Measurements from ENCODE around the gene MPP3. TPM values are rescaled to one million over a fixed set of nuclear protein-coding genes. Genes with fewer than 3 reads are reported as not detected.

MPP3 gene
- total and polyA plus RNA-seq, 9 of the 15 experiments (the other 6 are each of a cell fraction or from before 2014, with no cell fraction given), result 0.41 to 10.4 (median 4.5) TPM

DNA sequence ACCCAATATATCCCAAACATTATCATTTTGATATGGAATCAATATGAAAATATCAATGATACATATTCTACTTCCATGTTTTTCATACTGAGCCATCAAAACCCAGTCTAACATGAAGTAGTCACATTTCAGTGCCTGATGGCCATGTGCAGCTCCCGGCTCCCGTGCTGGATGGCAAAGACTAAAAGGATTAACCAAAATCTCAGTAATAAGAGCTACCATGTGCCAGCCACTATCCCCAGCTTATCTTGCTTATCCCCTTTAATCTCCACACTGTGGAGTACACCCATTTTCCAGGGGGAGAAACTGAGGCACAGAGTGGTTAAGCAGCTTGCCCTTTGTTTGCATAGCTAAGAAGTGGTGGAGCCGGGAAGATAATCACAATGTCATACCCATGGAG is 23.2 kb upstream of the MPP3 start:
- no peaks in the 10 kb centered on the region for H3K9me3 ChIP-seq (replicated peaks; ENCODE audit: control insufficient read depth, insufficient read depth, low read depth, low read length)
- no peak overlapping the region for H3K4me3 ChIP-seq
- WGBS (ENCODE audit: insufficient coverage, low coverage, missing lambda C conversion rate), result 1% methylated on average over 3 of the region's 3 CpGs
- H3K27me3 ChIP-seq (ENCODE audit: control insufficient read depth in 2 of 2, insufficient read depth in 2 of 2, low read length in 2 of 2), result peaks cover 36 to 85% of the 10 kb centered on the region in 2 experiments; a peak in 4 of 5 replicates
- no peak for FAIRE-seq
- no peak overlapping the region for H3K4me2 ChIP-seq (ENCODE audit: insufficient read depth, low read length)
- BruUV-seq (replicated peaks), result no TSS peak
- H3K9ac ChIP-seq (ENCODE audit: insufficient read depth in 1 of 2, low read depth in 2 of 2, low read length in 2 of 2), result no peak overlapping the region
- no peaks in the 10 kb centered on the region; a peak in 1 of 5 replicates for H3K4me1 ChIP-seq (replicated peaks in 1 of 2; ENCODE audit: control insufficient read depth in 2 of 2, insufficient read depth in 2 of 2, low read length in 2 of 2)
- POLR2A ChIA-PET, result no interaction called here
- no peaks in the 10 kb centered on the region for H3K36me3 ChIP-seq (ENCODE audit: control insufficient read depth, insufficient read depth, low read length)
- no peak overlapping the region for H3K27ac ChIP-seq (ENCODE audit: extremely low read depth, low read depth, low read length)
- no peaks in the 10 kb centered on the region for H3K9me1 ChIP-seq (ENCODE audit: control insufficient read depth, insufficient read depth, low read length)
- ATAC-seq, result no peak
- in situ Hi-C loops (cut with MboI) (no loop called here), intact Hi-C loops (cut with micrococcal nuclease) (no loop called here)
- CTCF ChIA-PET (ENCODE audit: low intra/inter-chr PET ratio), result no interaction called here
- H3K79me2 ChIP-seq (ENCODE audit: control insufficient read depth, insufficient read depth, low read length), result no peaks in the 10 kb centered on the region
- no peak for DNase-seq (ENCODE audit: extremely low read depth in 1 of 4, low spot score in 3 of 4)
- H2AFZ ChIP-seq (ENCODE audit: low read depth, low read length), result no peak overlapping the region
- peaks cover 3% of the 10 kb centered on the region; the same call in 1 of the 2 replicates for H4K20me1 ChIP-seq (replicated peaks; ENCODE audit: control insufficient read depth, insufficient read depth, low read length)
- TF ChIP-seq TSC22D4 (tag; IDR thresholded peaks at IDR 0.05) (no peak), ZNF407 (IDR thresholded peaks at IDR 0.05; ENCODE audit: low read depth) (no peak), ZFP30 (CRISPR knock-in tag; IDR thresholded peaks at IDR 0.05; ENCODE audit: borderline replicate concordance) (no peak), NR1H2 (CRISPR knock-in tag; IDR thresholded peaks at IDR 0.05) (no peak), GABPB1 (CRISPR knock-in tag; IDR thresholded peaks at IDR 0.05) (no peak), NFIC (IDR thresholded peaks at IDR 0.05) (no peak), ELF1 (tag; IDR thresholded peaks at IDR 0.05) (no peak), U2AF1 (optimal IDR thresholded peaks at IDR 0.05; ENCODE audit: low read depth, low read length) (no peak), SMARCB1 (IDR thresholded peaks at IDR 0.05; ENCODE audit: insufficient read length, low read depth) (no peak), SMARCC2 (IDR thresholded peaks at IDR 0.05; ENCODE audit: low read depth) (no peak), MCM5 (IDR thresholded peaks at IDR 0.05; ENCODE audit: low read depth) (no peak)
- TF ChIP-seq, protein P1, sequence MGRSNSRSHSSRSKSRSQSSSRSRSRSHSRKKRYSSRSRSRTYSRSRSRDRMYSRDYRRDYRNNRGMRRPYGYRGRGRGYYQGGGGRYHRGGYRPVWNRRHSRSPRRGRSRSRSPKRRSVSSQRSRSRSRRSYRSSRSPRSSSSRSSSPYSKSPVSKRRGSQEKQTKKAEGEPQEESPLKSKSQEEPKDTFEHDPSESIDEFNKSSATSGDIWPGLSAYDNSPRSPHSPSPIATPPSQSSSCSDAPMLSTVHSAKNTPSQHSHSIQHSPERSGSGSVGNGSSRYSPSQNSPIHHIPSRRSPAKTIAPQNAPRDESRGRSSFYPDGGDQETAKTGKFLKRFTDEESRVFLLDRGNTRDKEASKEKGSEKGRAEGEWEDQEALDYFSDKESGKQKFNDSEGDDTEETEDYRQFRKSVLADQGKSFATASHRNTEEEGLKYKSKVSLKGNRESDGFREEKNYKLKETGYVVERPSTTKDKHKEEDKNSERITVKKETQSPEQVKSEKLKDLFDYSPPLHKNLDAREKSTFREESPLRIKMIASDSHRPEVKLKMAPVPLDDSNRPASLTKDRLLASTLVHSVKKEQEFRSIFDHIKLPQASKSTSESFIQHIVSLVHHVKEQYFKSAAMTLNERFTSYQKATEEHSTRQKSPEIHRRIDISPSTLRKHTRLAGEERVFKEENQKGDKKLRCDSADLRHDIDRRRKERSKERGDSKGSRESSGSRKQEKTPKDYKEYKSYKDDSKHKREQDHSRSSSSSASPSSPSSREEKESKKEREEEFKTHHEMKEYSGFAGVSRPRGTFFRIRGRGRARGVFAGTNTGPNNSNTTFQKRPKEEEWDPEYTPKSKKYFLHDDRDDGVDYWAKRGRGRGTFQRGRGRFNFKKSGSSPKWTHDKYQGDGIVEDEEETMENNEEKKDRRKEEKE (IDR thresholded peaks at IDR 0.05; ENCODE audit: borderline replicate concordance in 1 of 2, control insufficient read depth in 1 of 2, low read depth in 2 of 2, low read length in 1 of 2), result no peak

All from K562 (cell line).